HG02938 (cell line): ENCODE data around the gene CYRIA.

Source experiments
- ATAC-seq: cut with Tn5 transposase; IDR thresholded peaks from one replicate; pipeline ENCODE4 v1.9.1; 2021; ENCODE audit warnings: mild to moderate bottlenecking, moderate library complexity; ENCODE audit not compliant: unreplicated experiment

Gene CYRIA

DNA sequence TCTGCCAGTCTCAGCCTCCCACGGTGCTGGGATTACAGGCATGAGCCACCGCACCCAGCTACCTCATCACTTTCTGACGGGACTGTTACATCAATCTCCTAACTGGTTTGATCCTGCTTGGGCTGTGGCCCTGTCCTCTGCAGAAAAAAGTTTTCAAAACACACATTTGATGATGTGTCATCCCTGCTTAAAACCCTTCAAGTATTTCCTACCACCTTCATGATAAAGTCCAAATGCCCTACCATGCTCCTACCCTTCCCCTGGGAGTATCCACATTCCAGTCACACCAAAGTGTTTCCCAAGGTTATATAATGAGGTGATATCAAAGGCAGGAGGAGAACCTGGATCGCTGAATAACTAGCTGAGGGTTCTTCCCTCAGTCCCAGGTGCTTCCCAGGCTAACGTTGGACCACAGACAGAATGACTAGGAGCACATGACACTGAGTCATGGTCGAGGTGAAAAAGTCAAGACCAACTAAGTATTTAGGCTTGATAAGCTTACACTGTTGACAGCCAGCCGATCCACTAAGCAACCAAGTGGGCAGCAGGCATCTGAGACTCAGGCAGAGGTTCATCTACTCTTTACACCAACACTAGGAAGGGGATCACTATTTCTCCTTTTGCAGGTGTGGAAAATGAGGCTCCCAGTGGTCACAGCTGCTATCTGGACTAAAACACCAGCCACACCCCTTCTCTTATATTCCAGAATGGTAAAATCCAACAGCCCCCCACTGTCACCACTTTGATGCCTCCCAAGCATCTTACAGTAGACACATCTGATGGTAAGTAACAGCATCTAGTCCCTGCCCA is 31.8 kb downstream of the CYRIA start:
- no peak for ATAC-seq

DNA sequence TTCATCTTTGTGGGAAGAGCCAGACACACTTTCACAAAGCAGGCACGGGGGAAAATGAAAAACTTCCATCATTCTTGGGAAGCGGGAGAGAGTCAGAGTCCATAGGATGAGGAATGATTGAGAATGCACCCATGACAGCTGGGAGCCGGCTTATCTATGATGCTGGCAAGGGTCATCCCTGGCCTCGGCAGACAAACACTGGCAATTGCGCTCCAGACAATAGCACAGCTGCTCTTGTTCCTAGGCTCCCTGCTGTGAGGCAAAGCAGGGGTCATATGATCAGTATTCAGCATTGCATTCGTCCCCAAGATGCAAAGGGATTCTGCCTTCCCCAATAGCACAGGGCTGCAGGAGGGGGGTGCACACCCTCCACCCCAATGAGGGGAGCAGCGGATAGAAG is 33.0 kb downstream of the CYRIA start:
- ATAC-seq: no peak

GRCh38 chr2:16630463-16630862 is 35.2 kb downstream of the CYRIA start:
- peak; percentile 45 for ATAC-seq

DNA sequence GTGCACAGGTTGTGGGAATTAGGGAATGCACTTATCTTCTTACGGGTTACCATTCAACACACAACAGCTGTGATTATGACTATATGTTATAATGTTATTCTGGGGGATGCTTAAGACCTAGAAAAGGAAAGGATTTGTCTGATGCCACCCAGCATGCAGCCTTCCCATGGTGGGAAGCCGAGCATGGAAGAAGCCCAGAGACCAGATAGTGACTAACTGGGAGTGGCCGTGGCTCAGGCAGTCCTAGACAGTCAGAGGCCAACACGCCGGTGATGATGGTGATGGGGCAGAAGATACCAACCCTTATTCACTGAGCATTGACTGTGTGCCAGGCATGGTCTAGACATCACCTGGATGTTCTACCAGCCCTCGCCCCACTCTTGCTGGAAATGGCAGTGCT is 35.9 kb downstream of the CYRIA start:
- no peak for ATAC-seq

GRCh38 chr2:16629044-16629443 is 36.6 kb downstream of the CYRIA start:
- no peak for ATAC-seq

DNA sequence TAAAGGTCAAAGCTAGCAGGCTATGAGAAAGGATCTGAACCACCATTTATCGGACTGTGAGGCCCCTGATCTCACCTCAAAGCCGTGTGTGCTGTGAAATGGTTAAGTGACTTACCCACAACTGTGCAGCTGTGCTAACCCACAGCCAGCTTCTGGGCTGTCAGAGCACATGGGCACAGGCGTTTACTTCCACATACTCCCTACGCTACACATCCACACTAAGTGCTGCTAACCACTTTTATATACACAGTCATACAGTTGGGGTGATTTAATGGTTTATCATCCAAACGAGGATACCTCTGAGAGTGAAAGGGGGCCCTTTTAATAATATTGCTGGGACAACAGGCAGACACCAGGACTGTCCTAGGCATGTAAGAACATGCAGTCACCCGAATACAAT is 37.3 kb downstream of the CYRIA start:
- ATAC-seq: no peak

- ATAC-seq: no peak
Observed at GRCh38 chr2:16626997-16627605, 38.5 kb downstream of the CYRIA start.

GRCh38 chr2:16626497-16626896 is 39.1 kb downstream of the CYRIA start:
- ATAC-seq: no peak

- ATAC-seq: peak; percentile 63
Observed at GRCh38 chr2:16625759-16626158, 39.9 kb downstream of the CYRIA start.

GRCh38 chr2:16625201-16625729 is 40.4 kb downstream of the CYRIA start:
- no peak for ATAC-seq

- ATAC-seq: no peak
Observed at GRCh38 chr2:16624436-16624780, 41.2 kb downstream of the CYRIA start.

DNA sequence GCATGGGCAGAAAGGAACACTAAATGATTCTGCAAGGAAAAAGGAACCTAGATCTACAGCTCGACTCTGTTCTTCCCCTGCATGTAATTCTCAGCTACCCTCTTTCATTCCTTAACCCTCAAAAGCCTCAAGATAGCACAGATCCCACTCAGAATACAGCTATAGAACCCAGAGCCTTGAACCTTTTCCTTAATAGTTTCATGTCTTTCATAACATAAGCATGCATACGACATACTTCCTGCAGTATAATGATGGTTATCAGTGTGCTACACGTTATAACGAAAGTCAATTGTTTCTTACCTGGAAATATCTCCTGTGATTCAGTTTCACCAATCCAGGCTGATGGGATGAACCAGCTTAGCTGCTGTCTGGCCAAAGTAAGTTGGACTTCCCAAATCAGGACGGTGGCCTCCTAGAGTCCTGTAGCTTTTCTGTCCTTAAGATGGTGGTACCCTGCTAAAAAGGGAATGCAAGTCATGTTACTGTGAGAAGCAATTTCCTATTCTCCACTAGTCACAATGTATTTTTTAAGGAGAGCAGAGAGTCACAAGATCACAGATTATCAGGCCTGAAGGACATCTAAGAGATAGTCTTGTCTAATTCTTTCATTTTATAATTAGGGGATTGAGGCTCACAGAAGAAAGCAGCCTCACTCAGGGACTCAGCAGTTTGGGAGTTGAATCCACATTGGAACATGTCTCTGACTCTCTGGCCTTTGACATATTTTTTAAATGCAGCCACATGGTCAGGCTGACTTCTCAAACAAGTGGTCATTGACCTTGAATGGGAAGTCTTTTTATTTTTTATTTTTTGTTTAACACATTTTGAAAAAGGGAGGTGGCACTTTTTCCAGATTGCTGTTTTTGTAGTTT is 41.8 kb downstream of the CYRIA start:
- ATAC-seq: no peak

DNA sequence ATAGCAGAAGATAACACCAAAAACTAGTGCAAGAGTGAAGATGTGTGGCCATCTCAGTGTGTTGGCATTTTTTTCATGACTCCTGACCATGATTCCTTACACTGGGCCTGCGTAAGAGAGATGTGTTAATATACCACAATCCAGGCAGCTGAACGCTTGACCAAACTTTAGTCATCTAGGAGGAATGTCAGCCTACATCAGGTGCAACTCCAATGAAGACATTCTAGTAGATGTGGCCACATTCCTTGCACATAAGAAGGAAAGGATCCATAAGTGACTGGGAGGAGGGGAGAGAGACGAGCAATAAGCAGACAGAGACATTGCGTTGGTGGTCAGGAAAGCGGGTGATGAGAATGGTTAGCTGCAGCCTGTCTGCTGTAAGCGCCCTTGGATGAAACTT is 42.6 kb downstream of the CYRIA start:
- no peak for ATAC-seq

- ATAC-seq: no peak
Observed at GRCh38 chr2:16622399-16622968, 43.1 kb downstream of the CYRIA start.

GRCh38 chr2:16621316-16621715 is 44.3 kb downstream of the CYRIA start:
- no peak for ATAC-seq

GRCh38 chr2:16620590-16620989 is 45.0 kb downstream of the CYRIA start:
- no peak for ATAC-seq

GRCh38 chr2:16619576-16620245 is 45.9 kb downstream of the CYRIA start:
- ATAC-seq: no peak

GRCh38 chr2:16617282-16618266 is 48.1 kb downstream of the CYRIA start:
- ATAC-seq: no peak
